ENCODE measurements around the gene CAPNS1. TPM values are rescaled to one million over a fixed set of nuclear protein-coding genes. Genes with fewer than 3 reads are reported as not detected.
"Not testable (repeated sequence)": the region's sequence is repeated elsewhere in the genome, so short reads cannot be mapped to it uniquely, and the experiment has no call there.

CAPNS1 gene
- polyA plus RNA-seq, 1 donor from 2014 or later: 139 TPM

DNA sequence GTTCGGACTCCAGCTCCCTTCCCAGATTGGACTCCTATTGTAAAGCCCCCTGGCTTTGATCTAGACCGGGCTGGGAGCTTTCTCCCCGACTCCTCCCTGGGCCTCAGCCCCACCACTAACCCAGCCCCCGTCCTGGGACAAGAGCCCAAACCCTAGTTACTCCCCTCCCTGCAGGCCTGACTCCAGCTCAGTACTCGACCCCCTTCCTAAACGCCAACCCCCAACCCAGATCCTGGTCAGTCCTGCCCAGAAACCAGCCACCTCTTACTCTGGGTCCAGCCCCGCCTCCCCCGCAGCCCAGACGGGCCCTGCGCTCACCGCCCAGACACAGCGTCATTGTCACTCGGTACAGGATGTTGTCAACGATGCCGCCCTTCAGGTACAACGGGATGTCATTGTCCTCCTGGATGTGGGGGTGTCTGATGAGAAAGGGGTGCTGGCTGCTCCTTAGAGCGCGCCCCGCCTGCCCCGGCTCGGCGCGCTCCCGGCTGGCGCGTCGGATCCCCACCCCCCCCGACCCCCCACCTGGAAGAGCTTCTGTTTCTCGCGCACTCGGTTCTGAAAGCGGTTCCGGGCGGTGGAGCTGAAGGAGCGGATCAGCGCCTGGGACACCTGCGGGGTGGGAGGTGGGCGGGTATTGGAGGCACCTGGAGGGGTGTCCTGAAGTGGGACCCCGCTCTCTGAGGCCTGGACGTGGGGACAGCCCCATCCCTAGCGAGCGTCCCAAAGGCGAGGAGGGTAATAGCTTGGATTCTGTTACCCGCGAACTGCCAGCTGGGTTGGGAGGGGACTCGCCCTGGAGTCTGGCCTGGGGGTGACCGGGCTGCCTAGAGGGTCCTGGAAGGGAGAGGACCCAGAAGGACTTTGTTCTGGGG lies 11.5 kb downstream of the CAPNS1 start:
- Mint-ChIP-seq H3K4me3 (no peak overlapping the region), H3K9me3 (no peaks in the 10 kb centered on the region), H3K4me1 (peaks cover 0 to 4% (median 0%) of the 10 kb centered on the region in 3 donors), H3K36me3 (peaks cover 7% of the 10 kb centered on the region), H3K27ac (no peak overlapping the region), H3K27me3 (no peaks in the 10 kb centered on the region)

DNA sequence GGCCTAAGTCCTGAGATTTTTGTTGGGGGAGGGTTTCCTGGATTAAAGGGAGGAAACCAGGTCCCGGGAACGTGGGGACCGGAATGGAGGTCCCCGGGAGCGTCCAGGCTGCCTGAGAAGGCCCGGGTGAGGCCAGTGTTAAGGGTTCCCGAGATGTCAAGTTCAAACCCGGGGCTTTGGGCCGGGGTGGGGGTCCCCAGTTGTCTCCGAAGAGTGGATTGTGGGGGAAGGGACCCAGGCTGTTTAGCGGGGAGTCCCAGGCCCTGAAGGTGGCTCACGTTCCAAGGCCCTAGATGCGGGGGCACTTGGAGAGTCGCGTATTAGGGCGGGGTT lies 12.1 kb downstream of the CAPNS1 start:
- Mint-ChIP-seq H3K9me3 (no peaks in the 10 kb centered on the region), H3K4me3 (no peak overlapping the region), H3K27me3 (no peaks in the 10 kb centered on the region), H3K36me3 (peaks cover 7% of the 10 kb centered on the region), H3K27ac (no peak overlapping the region), H3K4me1 (peaks cover 0 to 4% (median 0%) of the 10 kb centered on the region in 3 donors)

DNA sequence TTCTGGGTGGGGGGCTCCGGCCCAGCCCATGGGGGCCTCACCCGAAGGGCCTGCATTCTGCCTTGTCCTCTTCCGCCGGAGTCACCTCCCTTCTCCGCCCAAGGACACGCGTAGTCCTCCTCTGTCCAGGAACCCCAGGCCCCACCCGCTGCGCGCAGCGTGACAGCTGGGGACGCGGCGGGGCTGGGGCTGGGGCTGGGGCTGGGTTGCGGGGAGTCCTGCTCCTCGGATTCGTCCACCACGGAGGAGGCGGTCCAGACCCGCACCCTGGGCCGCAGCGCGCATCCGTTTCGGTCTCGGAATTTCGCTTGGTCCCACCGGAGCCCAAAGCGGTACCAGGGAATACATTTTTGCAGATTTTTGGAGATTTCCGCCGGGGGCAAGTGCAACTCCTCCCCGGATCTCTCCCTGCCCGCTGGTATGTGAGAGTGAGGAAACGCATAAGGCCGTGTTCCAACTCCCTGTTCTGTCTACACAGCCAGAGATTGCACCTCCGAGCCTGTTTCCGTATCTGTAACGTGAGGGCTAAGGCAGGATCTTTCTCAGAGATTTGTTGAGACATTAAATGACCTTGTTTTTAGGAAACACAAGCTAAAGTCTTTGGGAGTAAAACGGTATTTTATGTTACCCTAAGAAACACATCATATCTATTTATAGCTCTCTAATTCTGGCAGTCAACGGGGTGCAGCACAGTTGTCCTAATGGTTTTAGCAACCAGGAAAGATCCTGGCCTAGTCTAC lies 12.7 kb downstream of the CAPNS1 start, which contains the start of gene COX7A1:
TSS of gene COX7A1 (minus strand) at position 96 of the 740 bp plus-strand sequence. CDS start at position 56, 40 bp downstream.
- Mint-ChIP-seq H3K36me3 (peaks cover 7% of the 10 kb centered on the region), H3K4me1 (peaks cover 0 to 4% (median 0%) of the 10 kb centered on the region in 3 donors), H3K4me3 (no peak within 1 kb of the TSS), H3K27me3 (no peaks in the 10 kb centered on the region), H3K27ac (no peak within 1 kb of the TSS), H3K9me3 (no peaks in the 10 kb centered on the region)

DNA sequence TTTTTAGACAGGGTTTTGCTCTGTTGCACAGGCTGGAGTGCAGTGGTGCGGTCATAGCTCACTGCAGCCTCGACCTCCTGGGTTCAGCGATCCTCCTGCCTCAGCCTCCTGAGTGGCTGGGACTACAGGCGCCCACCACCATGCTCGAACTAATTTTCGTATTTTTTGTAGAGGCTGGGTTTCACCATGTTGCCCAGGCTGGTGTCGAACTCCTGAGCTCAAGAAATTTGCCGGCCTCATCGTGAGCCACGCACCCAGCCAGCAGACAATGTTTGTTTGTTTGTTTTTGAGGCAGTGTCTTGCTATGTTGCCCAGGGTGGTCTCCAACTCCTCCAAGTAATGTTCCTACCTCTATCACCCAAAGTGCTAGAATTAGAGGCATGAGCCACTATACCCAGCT lies 13.3 kb downstream of the CAPNS1 start:
- Mint-ChIP-seq H3K27me3 (no peaks in the 10 kb centered on the region), H3K9me3 (no peaks in the 10 kb centered on the region), H3K36me3 (peaks cover 7% of the 10 kb centered on the region), H3K4me1 (peaks cover 0 to 4% (median 0%) of the 10 kb centered on the region in 3 donors), H3K27ac (no peak overlapping the region), H3K4me3 (no peak overlapping the region)

DNA sequence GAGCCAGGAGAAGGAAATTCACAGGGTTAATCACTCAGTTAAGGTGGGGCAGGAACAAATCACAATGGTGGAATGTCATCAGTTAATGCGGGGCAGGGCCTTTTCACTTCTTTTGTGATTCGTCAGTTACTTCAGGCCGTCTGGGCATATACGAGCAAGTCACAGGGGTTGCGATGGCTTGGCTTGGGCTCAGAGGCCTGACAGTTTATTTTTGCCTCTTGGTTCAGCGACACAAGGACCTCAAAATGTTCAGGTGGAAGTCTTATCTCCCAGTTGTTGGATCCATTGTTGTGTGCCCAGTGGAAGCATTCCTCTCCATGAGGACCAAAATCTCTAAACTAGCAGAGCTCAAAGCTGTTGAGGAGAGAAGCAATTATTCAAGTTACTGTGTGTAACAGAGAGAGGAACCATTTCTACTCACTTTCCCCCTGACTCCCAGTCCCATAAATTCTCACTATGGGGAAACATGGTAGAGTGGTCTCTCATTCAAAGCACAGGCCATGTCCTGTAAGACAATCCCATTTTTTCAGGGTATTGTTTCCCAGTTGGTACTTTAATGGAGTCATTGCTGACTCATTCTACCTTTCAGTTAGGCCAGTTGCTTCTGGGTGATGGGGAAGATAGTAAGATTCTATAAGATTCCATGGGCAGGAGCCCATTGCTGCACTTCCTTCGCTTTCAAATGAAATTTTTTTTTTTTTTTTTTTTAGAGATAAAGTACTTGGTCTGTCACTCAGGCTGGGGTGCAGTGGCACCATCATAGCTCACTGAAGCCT lies 21.1 kb downstream of the CAPNS1 start:
- Mint-ChIP-seq H3K9me3 (no peaks in the 10 kb centered on the region), H3K36me3 (peaks cover 5% of the 10 kb centered on the region), H3K4me3 (no peak overlapping the region), H3K27me3 (no peaks in the 10 kb centered on the region), H3K4me1 (no peaks in the 10 kb centered on the region), H3K27ac (no peak overlapping the region)

DNA sequence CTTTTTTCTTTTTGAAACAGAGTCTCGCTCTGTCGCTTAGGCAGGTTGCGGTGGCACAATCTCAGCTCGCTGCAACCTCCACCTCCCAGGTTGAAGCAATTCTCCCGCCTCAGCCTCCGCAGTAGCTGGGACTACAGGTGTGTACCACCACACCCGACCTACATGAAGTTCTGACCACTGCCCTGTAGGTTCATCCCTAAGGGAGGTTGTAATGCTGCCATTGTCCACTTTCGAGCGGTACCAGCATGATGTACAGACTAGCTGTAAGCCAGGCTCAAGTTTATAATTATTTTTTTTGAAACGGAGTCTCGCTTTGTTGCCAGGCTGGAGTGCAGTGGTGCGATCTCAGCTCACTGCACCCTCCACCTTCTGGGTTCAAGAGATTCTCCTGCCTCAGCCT lies 23.9 kb downstream of the CAPNS1 start:
- peaks cover 5% of the 10 kb centered on the region for H3K36me3 Mint-ChIP-seq
- H3K4me1 Mint-ChIP-seq: no peaks in the 10 kb centered on the region
- no peaks in the 10 kb centered on the region for H3K27me3 Mint-ChIP-seq
- H3K9me3 Mint-ChIP-seq: no peaks in the 10 kb centered on the region
- H3K4me3 Mint-ChIP-seq: no peak overlapping the region
- H3K27ac Mint-ChIP-seq: no peak overlapping the region

DNA sequence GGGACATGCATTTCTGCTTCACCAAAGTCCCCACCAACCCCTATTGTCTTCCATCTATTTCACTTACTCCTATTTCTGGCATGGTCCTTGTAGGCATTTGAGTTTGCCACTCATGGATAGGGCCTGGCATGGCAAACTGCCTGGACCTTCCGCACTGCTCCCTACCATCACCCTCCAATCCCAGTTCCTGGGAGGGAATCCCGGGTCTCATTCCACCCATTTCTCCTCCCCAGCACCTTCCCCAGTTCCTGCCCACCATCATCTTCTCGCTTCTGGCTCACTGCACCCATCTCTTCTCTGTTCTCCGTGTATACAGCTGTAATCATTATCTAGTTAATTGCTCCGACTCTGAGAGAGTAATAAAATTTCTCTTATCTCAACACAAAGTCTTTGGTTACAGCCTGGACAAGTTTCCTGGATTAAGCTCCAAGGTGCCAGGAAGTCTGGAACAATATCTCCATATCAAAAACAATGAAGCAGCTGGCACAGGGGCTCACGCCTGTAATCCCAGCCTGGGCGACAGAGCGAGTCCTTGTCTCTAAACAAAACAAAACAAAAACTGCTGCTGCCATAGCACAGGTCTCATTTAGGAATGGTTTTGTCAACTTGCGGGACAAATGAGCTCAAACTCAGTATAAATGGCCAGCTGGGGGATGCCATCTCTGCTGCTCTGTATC lies 29.4 kb downstream of the CAPNS1 start:
- Mint-ChIP-seq H3K4me1 (peaks cover 0 to 7% (median 2%) of the 10 kb centered on the region in 3 donors), H3K27me3 (no peaks in the 10 kb centered on the region), H3K36me3 (no peaks in the 10 kb centered on the region), H3K9me3 (no peaks in the 10 kb centered on the region), H3K4me3 (no peak overlapping the region), H3K27ac (peak overlapping the region in 1 of 3 donors; percentile 69)

DNA sequence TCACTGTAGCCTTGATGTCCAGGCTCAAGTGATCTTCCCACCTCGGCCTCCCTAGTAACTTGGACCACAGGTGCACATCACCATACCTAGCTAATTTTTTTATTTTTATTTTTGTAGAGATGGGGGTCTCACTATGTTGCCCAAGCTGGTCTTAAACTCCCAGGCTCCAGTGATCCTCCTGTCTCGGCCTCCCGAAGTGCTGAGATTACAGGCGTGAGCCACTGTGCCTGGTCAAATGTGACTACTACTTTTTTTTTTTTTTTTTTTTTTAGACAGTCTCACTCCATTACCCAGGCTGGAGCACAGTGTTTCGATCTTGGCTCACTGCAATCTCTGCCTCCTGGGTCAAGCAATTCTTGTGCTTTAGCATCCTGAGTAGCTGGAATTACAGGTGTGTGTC lies 33.0 kb downstream of the CAPNS1 start:
- no peaks in the 10 kb centered on the region for H3K9me3 Mint-ChIP-seq
- no peaks in the 10 kb centered on the region for H3K27me3 Mint-ChIP-seq
- peaks cover 0 to 7% (median 2%) of the 10 kb centered on the region in 3 donors for H3K4me1 Mint-ChIP-seq
- no peaks in the 10 kb centered on the region for H3K36me3 Mint-ChIP-seq
- no peak overlapping the region for H3K27ac Mint-ChIP-seq
- no peak overlapping the region for H3K4me3 Mint-ChIP-seq

DNA sequence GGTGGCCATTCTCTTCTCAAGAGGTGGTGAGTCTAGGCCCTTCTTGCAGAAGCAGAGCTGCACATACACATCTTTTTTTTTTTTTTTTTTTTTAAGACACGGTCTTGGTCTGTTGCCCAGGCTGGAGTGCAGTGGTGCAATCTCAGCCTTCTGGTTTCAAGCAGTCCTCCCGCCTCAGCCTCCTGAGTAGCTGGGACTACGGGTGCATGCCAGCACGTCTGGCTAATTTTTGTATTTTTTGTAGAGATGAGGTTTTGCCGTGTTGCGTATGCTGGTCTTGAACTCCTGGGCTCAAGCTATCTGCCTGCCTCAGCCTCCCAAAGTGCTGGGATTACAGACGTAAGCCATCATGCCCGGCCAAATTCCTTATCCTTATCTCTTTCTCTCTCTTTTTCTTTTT lies 34.0 kb downstream of the CAPNS1 start:
- H3K4me3 Mint-ChIP-seq, H3K4me1 Mint-ChIP-seq, H3K36me3 Mint-ChIP-seq, H3K27ac Mint-ChIP-seq, H3K9me3 Mint-ChIP-seq, H3K27me3 Mint-ChIP-seq: not testable (repeated sequence)

DNA sequence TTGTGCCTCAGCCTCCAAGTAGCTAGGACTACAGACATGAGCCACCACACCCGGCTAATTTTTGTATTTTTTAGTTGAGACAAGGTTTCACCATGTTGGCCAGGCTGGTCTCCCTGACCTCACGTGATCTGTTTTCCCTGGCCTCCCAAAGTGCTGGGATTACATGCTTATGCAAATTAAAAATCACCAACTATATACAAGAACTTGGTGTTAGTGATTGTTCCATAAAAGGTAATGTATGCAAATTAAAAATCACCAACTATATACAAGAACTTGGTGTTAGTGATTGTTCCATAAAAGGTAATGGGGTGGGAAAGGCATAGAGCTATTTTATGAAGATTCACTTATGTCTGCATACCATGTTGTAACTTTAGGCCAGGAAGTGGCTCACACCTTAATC lies 39.2 kb downstream of the CAPNS1 start:
- not testable (repeated sequence) for H3K9me3 Mint-ChIP-seq, H3K36me3 Mint-ChIP-seq, H3K27ac Mint-ChIP-seq, H3K4me3 Mint-ChIP-seq, H3K27me3 Mint-ChIP-seq, H3K4me1 Mint-ChIP-seq

DNA sequence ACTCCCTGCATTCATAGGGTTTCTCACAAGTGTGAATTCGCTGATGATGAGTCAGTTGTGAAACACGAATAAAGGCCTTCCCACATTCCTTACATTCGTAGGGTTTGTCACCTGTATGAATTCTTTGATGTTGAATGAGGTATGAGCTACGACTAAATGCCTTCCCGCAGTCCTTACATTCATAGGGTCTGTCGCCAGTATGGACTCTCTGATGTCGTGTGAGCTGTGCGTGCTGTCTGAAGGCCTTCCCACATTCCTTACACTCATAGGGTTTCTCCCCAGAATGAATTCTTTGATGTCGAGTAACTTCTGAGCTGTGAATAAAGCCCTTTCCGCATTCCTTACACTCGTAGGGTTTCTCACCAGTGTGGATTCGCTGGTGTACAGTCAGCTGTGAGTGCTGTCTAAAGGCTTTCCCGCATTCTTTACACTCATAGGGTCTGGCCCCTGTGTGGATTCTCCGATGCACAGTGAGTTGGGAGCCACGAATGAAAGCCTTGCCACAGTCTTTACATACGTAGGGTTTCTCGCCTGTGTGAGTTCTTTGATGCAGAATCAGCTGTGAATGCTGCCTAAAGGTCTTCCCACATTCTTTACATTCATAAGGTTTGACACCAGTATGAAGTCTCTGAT lies 42.9 kb downstream of the CAPNS1 start:
- no peaks in the 10 kb centered on the region for H3K4me1 Mint-ChIP-seq
- peaks cover 9% of the 10 kb centered on the region for H3K36me3 Mint-ChIP-seq
- H3K9me3 Mint-ChIP-seq: no peaks in the 10 kb centered on the region
- no peak overlapping the region for H3K27ac Mint-ChIP-seq
- H3K4me3 Mint-ChIP-seq: no peak overlapping the region
- H3K27me3 Mint-ChIP-seq: no peaks in the 10 kb centered on the region

DNA sequence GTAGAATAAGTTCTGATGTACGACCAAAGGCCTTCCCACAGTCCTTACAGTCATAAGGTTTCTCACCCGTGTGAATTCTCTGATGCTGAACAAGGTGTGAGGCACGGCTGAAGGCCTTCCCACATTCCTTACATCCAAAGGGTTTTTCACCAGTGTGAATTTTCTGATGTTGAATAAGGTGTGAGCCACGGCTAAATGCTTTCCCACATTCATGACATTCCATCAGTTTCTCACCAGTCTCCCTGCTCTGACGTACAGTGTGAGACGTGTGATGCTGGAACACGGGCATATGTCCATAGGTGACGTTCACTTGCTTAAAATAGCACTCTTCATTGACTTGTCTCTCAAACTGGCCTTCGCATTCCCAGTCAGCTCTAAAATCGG lies 43.4 kb downstream of the CAPNS1 start:
- Mint-ChIP-seq H3K36me3 (peaks cover 9% of the 10 kb centered on the region), H3K9me3 (no peaks in the 10 kb centered on the region), H3K4me3 (no peak overlapping the region), H3K27ac (no peak overlapping the region), H3K4me1 (no peaks in the 10 kb centered on the region), H3K27me3 (no peaks in the 10 kb centered on the region)

DNA sequence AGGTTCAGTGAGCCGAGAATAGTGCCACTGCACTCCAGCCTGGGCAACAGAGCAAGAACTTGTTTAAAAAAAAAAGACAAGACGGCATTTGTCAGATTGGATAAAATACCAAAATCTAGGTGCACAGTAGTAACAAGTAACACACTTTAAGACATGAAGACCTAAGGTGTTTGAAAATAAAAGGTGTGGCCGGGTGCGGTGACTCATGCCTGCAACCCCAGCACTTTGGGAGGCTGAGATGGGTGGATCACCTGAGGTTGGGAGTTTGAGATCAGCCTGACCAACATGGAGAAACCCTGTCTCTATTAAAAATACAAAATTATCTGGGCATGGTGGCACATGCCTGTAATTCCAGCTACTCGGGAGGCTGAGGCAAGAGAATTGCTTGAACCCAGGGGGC lies 46.9 kb downstream of the CAPNS1 start:
- H3K36me3 Mint-ChIP-seq, H3K9me3 Mint-ChIP-seq, H3K27ac Mint-ChIP-seq, H3K4me1 Mint-ChIP-seq, H3K4me3 Mint-ChIP-seq, H3K27me3 Mint-ChIP-seq: not testable (repeated sequence)

DNA sequence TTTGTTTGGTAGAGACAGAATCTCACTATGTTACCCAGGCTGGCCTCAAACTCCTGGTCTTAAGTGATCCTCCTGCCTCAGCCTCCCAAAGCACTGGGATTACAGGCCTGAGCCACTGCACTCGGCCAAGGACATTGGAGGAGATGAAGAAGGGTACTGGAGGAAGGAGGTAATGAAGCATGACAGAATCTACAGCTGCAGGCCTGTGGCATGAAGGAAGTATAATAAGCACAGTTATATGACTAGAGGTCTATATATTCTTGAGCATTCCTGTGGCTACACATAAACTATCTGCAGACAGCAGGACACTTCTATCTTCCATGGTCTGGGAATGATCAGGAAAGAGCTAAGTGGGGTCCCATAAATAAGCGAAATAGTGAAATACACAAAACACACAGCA lies 56.4 kb downstream of the CAPNS1 start:
- Mint-ChIP-seq H3K36me3 (peaks cover 9% of the 10 kb centered on the region), H3K27me3 (no peaks in the 10 kb centered on the region), H3K27ac (no peak overlapping the region), H3K4me1 (peaks cover 2 to 5% (median 5%) of the 10 kb centered on the region in 3 donors), H3K9me3 (no peaks in the 10 kb centered on the region), H3K4me3 (no peak overlapping the region)
